ENCODE results near the gene COA1.

The COA1 gene

DNA sequence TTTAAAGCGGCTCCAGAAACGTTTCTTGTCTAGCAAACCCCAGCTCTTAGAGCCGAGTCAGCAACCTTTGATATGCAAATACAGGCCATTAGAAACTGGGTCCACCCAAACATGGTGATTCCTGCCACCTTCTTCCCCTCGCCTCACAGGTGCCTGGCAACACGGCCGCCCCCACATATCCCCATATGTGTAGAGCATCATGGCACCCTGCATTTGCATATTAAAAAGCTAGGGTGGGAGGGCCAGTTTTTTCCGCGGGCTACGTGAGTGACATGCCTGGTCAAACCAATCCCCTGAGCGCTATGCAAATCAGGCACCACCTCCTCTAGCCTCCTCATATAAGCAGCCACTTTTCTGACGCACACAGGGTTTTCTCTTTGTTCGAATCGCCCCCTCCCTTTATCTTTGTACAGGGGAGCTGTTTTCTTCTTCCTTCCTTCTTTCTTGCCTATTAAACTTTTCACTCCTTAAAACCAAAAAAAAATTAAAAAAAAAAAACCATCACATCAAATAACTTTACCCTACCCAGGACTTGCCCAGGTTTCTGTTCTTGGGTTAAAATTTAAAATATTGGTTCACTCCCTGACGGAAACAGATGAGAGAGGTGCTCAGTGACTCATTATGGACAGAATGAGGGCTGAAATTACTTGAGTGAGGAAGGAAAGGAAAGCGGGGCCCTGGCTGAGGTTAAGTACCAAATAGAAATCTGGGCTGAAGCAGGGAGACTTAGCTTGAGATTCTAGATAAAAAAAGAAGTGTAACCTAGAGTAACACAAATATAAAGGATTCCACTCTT lies 59.8 kb downstream of the COA1 start:
- Histone ChIP-seq H4K20me1 (ENCODE audit: control insufficient read depth, insufficient read depth, low read depth, low read length) (no peaks in the 10 kb centered on the region), H3K4me2 (ENCODE audit: low read length) (no peak overlapping the region), H3F3A (ENCODE audit: control insufficient read depth, insufficient read depth) (peaks cover 20% of the 10 kb centered on the region), H3K4me3 (ENCODE audit: low read length) (no peak overlapping the region; the same call in 1 of the 2 replicates), H3K9me2 (replicated peaks; ENCODE audit: control insufficient read depth, low read length) (no peaks in the 10 kb centered on the region), H3K4me1 (ENCODE audit: control insufficient read depth, low read length) (peaks cover 98% of the 10 kb centered on the region), H3K27ac (ENCODE audit: low read depth, low read length) (no peak overlapping the region), H3K36me3 (ENCODE audit: control insufficient read depth, low read length) (peaks cover 80% of the 10 kb centered on the region), H3K27me3 (ENCODE audit: control insufficient read depth, low read length) (no peaks in the 10 kb centered on the region), H3K9me3 (ENCODE audit: control insufficient read depth, insufficient read depth, low read length) (peaks cover 71% of the 10 kb centered on the region), H3K79me2 (ENCODE audit: control insufficient read depth, low read length) (peaks cover 100% of the 10 kb centered on the region)
- TF ChIP-seq, protein P1, sequence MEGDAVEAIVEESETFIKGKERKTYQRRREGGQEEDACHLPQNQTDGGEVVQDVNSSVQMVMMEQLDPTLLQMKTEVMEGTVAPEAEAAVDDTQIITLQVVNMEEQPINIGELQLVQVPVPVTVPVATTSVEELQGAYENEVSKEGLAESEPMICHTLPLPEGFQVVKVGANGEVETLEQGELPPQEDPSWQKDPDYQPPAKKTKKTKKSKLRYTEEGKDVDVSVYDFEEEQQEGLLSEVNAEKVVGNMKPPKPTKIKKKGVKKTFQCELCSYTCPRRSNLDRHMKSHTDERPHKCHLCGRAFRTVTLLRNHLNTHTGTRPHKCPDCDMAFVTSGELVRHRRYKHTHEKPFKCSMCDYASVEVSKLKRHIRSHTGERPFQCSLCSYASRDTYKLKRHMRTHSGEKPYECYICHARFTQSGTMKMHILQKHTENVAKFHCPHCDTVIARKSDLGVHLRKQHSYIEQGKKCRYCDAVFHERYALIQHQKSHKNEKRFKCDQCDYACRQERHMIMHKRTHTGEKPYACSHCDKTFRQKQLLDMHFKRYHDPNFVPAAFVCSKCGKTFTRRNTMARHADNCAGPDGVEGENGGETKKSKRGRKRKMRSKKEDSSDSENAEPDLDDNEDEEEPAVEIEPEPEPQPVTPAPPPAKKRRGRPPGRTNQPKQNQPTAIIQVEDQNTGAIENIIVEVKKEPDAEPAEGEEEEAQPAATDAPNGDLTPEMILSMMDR (IDR thresholded peaks at IDR 0.05; ENCODE audit: low read depth, low read length, poor library complexity, severe bottlenecking), result no peak
- no peak for TF ChIP-seq EZH2phosphoT487 (IDR thresholded peaks at IDR 0.05; ENCODE audit: borderline replicate concordance, low read length)

DNA sequence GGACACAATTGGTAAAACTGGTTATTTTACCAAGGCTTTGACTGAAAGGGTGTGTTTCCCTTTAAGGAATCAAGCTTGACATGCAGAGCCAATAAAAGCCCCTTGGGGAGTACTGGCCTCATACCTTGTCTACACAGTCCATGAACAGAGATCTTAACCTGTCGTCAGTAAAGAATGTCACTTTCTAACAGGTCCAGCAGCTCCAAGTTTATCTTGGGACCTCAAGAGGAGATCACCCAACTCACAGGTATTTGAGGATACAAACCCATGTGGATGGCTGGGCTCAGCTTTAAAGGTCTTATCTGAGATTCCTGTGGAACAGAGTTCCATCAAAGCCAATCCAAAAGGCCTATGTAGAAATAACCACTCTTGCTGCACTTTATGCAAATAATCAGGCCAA lies 61.3 kb downstream of the COA1 start:
- H3K9me2 ChIP-seq (replicated peaks; ENCODE audit: control insufficient read depth, low read length), result no peaks in the 10 kb centered on the region
- no peaks in the 10 kb centered on the region for H4K20me1 ChIP-seq (ENCODE audit: control insufficient read depth, insufficient read depth, low read depth, low read length)
- H3K27me3 ChIP-seq (ENCODE audit: control insufficient read depth, low read length), result no peaks in the 10 kb centered on the region
- peaks cover 89% of the 10 kb centered on the region for H3K4me1 ChIP-seq (ENCODE audit: control insufficient read depth, low read length)
- H3K4me3 ChIP-seq (ENCODE audit: low read length), result no peak overlapping the region
- peaks cover 12% of the 10 kb centered on the region for H3F3A ChIP-seq (ENCODE audit: control insufficient read depth, insufficient read depth)
- H3K9me3 ChIP-seq (ENCODE audit: control insufficient read depth, insufficient read depth, low read length), result peaks cover 57% of the 10 kb centered on the region
- peaks cover 69% of the 10 kb centered on the region for H3K36me3 ChIP-seq (ENCODE audit: control insufficient read depth, low read length)
- no peak overlapping the region for H3K4me2 ChIP-seq (ENCODE audit: low read length)
- no peak overlapping the region for H3K27ac ChIP-seq (ENCODE audit: low read depth, low read length)
- TF ChIP-seq, protein P1 (IDR thresholded peaks at IDR 0.05; ENCODE audit: low read depth, low read length, poor library complexity, severe bottlenecking), result no peak
- no peak for TF ChIP-seq EZH2phosphoT487 (IDR thresholded peaks at IDR 0.05; ENCODE audit: borderline replicate concordance, low read length)
- H3K79me2 ChIP-seq (ENCODE audit: control insufficient read depth, low read length), result peaks cover 99% of the 10 kb centered on the region

DNA sequence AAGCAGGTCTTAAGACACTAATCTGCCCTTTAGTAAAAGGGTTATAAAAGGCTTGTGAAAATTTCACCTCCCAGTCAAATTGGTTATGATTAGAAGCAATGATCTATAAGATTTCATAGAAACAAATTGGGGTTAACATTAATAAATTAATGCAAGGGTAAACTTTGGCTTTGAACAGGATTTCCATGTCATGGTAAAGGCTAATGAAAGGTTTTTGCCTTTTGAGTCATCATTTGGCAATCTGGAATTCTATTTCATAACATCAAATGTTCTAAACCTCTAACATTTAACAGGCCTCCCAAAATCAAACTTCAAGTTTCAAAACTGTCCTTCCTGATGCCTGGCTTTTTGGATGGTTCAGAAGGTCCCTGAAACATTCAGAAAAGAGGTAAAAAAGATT lies 62.4 kb downstream of the COA1 start:
- Histone ChIP-seq H3F3A (ENCODE audit: control insufficient read depth, insufficient read depth) (peaks cover 12% of the 10 kb centered on the region), H3K9me3 (ENCODE audit: control insufficient read depth, insufficient read depth, low read length) (peaks cover 46% of the 10 kb centered on the region), H3K79me2 (ENCODE audit: control insufficient read depth, low read length) (peaks cover 92% of the 10 kb centered on the region), H3K4me2 (ENCODE audit: low read length) (no peak overlapping the region), H3K27ac (ENCODE audit: low read depth, low read length) (no peak overlapping the region), H3K4me1 (ENCODE audit: control insufficient read depth, low read length) (peaks cover 78% of the 10 kb centered on the region), H3K9me2 (replicated peaks; ENCODE audit: control insufficient read depth, low read length) (no peaks in the 10 kb centered on the region), H3K4me3 (ENCODE audit: low read length) (no peak overlapping the region), H4K20me1 (ENCODE audit: control insufficient read depth, insufficient read depth, low read depth, low read length) (no peaks in the 10 kb centered on the region), H3K27me3 (ENCODE audit: control insufficient read depth, low read length) (no peaks in the 10 kb centered on the region), H3K36me3 (ENCODE audit: control insufficient read depth, low read length) (peaks cover 62% of the 10 kb centered on the region)
- TF ChIP-seq, protein P1 (IDR thresholded peaks at IDR 0.05; ENCODE audit: low read depth, low read length, poor library complexity, severe bottlenecking), result no peak
- no peak for TF ChIP-seq EZH2phosphoT487 (IDR thresholded peaks at IDR 0.05; ENCODE audit: borderline replicate concordance, low read length)
